Fibroblast of peridontal ligament (primary cell): ENCODE results near the gene GBP2.

Experiments used
- DNase-seq: peaks from one replicate; pipeline ENCODE4 v3.0.0-alpha.2; 2010; ENCODE audit errors: extremely low read depth

The GBP2 gene

GRCh38 chr1:89065079-89065868 lies 60.6 kb downstream of the GBP2 start, which contains the start of gene GBP1:
Gene GBP1, minus strand, starts transcription at chr1:89065208. Its CDS starts 1,974 bp downstream, at chr1:89063234.
- peak; percentile 96 for DNase-seq

- peak; percentile 44 for DNase-seq
Observed at GRCh38 chr1:89064632-89065031, 61.3 kb downstream of the GBP2 start.

GRCh38 chr1:89063094-89063493 lies 62.8 kb downstream of the GBP2 start:
- DNase-seq = no peak

GRCh38 chr1:89060091-89060490 lies 65.8 kb downstream of the GBP2 start:
- no peak for DNase-seq
